ENCODE measurements around the gene DIPK1A.

GRCh38 chr1:92859400-92860039 is 101.7 kb downstream of the DIPK1A start:
- TF ChIP-seq, protein P1, sequence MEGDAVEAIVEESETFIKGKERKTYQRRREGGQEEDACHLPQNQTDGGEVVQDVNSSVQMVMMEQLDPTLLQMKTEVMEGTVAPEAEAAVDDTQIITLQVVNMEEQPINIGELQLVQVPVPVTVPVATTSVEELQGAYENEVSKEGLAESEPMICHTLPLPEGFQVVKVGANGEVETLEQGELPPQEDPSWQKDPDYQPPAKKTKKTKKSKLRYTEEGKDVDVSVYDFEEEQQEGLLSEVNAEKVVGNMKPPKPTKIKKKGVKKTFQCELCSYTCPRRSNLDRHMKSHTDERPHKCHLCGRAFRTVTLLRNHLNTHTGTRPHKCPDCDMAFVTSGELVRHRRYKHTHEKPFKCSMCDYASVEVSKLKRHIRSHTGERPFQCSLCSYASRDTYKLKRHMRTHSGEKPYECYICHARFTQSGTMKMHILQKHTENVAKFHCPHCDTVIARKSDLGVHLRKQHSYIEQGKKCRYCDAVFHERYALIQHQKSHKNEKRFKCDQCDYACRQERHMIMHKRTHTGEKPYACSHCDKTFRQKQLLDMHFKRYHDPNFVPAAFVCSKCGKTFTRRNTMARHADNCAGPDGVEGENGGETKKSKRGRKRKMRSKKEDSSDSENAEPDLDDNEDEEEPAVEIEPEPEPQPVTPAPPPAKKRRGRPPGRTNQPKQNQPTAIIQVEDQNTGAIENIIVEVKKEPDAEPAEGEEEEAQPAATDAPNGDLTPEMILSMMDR (IDR thresholded peaks at IDR 0.05): no peak
- no peak for TF ChIP-seq ZFX (IDR thresholded peaks at IDR 0.05; ENCODE audit: borderline replicate concordance)
